Peyer's patch (tissue), 4 donors: Measurements from ENCODE around the gene LIPA.

Source experiments
- POLR2A ChIP-seq, 2 donors: fragments of 450-650 bp; IDR thresholded peaks; one replicate each; pipeline ENCODE4 v1.5.1; 2017; ENCODE audit warnings: antibody characterized with exemption in 2 of 2, mild to moderate bottlenecking in 2 of 2, moderate library complexity in 2 of 2
- TF ChIP-seq, protein P1 (sequence below), 6 experiments: fragments of 450-650 bp in 4 of 6; fragments of 200-600 bp in 2 of 6; sonication (generic) in 1 of 6; IDR thresholded peaks; one replicate each; pipeline ENCODE4 v1.5.1; 2017 to 2019; ENCODE audit warnings: antibody characterized with exemption in 6 of 6, mild to moderate bottlenecking in 3 of 6, moderate library complexity in 1 of 6

DNA sequence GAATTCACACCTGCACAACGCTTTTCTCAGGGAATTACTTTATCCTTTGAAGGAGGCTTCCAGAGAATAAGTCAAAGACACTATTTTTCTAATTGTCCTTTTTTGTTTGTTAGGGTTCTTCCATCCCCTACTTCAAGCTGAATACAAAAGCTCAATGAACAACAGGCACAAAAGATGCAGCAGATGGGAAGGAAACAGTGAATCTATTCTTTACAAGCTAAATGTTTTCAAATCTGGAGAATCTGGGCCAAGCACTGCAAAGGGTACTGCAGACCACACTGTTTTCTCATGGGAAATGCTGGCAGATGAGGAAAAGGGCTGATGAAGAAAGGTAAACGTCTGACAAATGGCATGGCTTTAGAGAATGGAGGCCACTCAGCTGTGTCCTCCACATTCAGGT is 18.5 kb downstream of the LIPA start:
- TF ChIP-seq POLR2A (IDR thresholded peaks at IDR 0.05): no peak
- TF ChIP-seq, protein P1, sequence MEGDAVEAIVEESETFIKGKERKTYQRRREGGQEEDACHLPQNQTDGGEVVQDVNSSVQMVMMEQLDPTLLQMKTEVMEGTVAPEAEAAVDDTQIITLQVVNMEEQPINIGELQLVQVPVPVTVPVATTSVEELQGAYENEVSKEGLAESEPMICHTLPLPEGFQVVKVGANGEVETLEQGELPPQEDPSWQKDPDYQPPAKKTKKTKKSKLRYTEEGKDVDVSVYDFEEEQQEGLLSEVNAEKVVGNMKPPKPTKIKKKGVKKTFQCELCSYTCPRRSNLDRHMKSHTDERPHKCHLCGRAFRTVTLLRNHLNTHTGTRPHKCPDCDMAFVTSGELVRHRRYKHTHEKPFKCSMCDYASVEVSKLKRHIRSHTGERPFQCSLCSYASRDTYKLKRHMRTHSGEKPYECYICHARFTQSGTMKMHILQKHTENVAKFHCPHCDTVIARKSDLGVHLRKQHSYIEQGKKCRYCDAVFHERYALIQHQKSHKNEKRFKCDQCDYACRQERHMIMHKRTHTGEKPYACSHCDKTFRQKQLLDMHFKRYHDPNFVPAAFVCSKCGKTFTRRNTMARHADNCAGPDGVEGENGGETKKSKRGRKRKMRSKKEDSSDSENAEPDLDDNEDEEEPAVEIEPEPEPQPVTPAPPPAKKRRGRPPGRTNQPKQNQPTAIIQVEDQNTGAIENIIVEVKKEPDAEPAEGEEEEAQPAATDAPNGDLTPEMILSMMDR (IDR thresholded peaks at IDR 0.05): no peak
